Left lung (tissue), 14 donors: Measurements from ENCODE around the gene GALNT15. TPM values are rescaled to one million over a fixed set of nuclear protein-coding genes. Genes with fewer than 3 reads are reported as not detected.
A peak's percentile ranks its signal among the peaks of the same experiment; 100 is the strongest.

Experiments used
- ATAC-seq: fragments of 200-7000 bp; cut with Tn5 transposase; one replicate; pipeline ENCODE4 v1.9.1; 2020; ENCODE audit warnings: moderate library complexity
- DNase-seq, 4 donors: peaks; one replicate each; pipeline ENCODE4 v3.0.0-alpha.2; 2013 to 2020
- H3K27ac ChIP-seq, 2 donors: fragments of 200-600 bp; sonication (generic) in 1 of 2; one replicate each; pipeline versions ENCODE4 v1.5.0 to v1.8.0; 2020 to 2021
- H3K27me3 ChIP-seq, 2 donors: fragments of 200-600 bp; sonication (generic) in 1 of 2; one replicate each; pipeline versions ENCODE4 v1.5.0 to v1.8.0; 2020 to 2021
- H3K36me3 ChIP-seq, 2 donors: fragments of 200-600 bp; sonication (generic) in 1 of 2; one replicate each; pipeline versions ENCODE4 v1.5.0 to v1.8.0; 2020 to 2021
- H3K4me1 ChIP-seq, 2 donors: fragments of 200-600 bp; one replicate each; pipeline ENCODE4 v1.8.0; 2021
- H3K4me3 ChIP-seq, 2 donors: fragments of 200-600 bp; sonication (generic) in 1 of 2; one replicate each; pipeline versions ENCODE4 v1.5.0 to v1.8.0; 2020 to 2021; ENCODE audit warnings: mild to moderate bottlenecking in 1 of 2
- H3K9me3 ChIP-seq, 2 donors: fragments of 200-600 bp; sonication (generic) in 1 of 2; one replicate each; pipeline versions ENCODE4 v1.5.0 to v1.8.0; 2020 to 2021
- CTCF ChIP-seq, 2 donors: fragments of 200-600 bp; sonication (generic) in 1 of 2; IDR thresholded peaks; one replicate each; pipeline versions ENCODE4 v1.5.0 to v1.8.0; 2021; ENCODE audit warnings: antibody characterized with exemption in 2 of 2
- intact Hi-C, 2 donors: fragments of 100-400 bp; cut with DNase I; formaldehyde crosslinking; loops; one replicate each; pipeline versions ENCODE4 v1.11.2 to v1.14.2; 2022
- long read RNA-seq, 12 donors: library from polyadenylated mRNA in 2 of 12; unstranded in 2 of 12; transcript quantifications; one replicate each; pipeline ENCODE4 v2.0.0 and lab custom pipeline, GENCODE V29; 2019 to 2026
- polyA plus RNA-seq, 6 donors: library from polyadenylated mRNA; unstranded; fragments of 120-200 nt; gene quantifications; one replicate each; pipeline ENCODE4 v1.2.1, GENCODE V29; 2013; ENCODE audit not compliant: insufficient read length in 6 of 6
- total RNA-seq, 2 donors: library from RNA; stranded (reverse); fragmentation: NEBNext Ultra II Directional; extraction: Animal tissue kit (Norgen Biotek cat#: 25700); gene quantifications; one replicate each; pipeline ENCODE4 v1.2.1, GENCODE V29; 2021
- donor health status: DM: no; HTN: yes; CAD: no.
- donor health status: DM: no; HTN: no; CAD: no.

GALNT15 gene
- total RNA-seq, result 1 to 10 TPM; 2.2 to 4.5 TPM
- polyA plus RNA-seq, result 1 to 10 TPM in 5 of 6 donors, under 1 TPM in 1; 0.98 to 2.1 (median 1.4) TPM
- long read RNA-seq, donor 1, result 0 reads
- long read RNA-seq, donor 2, result 0 reads
- long read RNA-seq, donor 3, result 0 reads
- long read RNA-seq, donor 4, partial matches to known transcripts, result 0 of 1 reads
- long read RNA-seq, donor 4, other reads (novel, unspliced or antisense), result 1 of 1 reads
- long read RNA-seq, donor 5, result 0 reads
- long read RNA-seq, donor 6, result 0 reads
- long read RNA-seq, donor 7, result 0 reads
- long read RNA-seq, donor 8, result 0 reads
- long read RNA-seq, donor 9, result 0 reads
- long read RNA-seq, donor 10, result 0 reads
- long read RNA-seq, donor 11, result 0 reads
- long read RNA-seq, donor 12, result 0 reads

DNA sequence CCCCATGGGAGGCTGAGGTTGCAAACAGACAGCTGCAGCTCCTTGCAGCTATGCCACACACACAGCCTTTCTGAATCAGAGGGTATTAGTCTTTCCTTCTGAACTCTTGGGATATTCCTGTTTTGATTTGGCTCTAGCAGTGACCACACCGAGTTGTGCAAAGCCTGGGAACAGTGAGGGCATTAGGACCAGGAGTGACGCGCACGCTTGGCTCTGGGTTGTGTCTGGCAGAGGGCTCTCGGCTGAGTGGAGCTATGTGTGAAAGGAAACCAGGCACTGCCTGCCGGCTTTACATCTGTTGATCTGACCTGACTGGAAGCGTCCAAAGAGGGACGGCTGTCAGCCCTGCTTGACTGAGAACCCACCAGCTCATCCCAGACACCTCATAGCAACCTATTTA, at the start of gene GALNT15:
TSS of gene GALNT15 (plus strand) at position 292 of the 400 bp plus-strand sequence. CDS start 472 bp downstream, outside the sequence.
- no peak for TF ChIP-seq CTCF (IDR thresholded peaks at IDR 0.05)
- H3K4me3 ChIP-seq, result peak within 1 kb of the TSS in 1 of 2 donors; percentile 2
- DNase-seq (peak; percentile 72 to 87 (median 79)), ATAC-seq (peak; percentile 73)
- intact Hi-C loops, result no loop called here
- H3K27ac ChIP-seq, result peak within 1 kb of the TSS; percentile 4 to 60
- peaks cover 0 to 3% of the 10 kb centered on the region in 2 donors for H3K9me3 ChIP-seq
- peaks cover 3 to 6% of the 10 kb centered on the region in 2 donors for H3K4me1 ChIP-seq
- no peaks in the 10 kb centered on the region for H3K36me3 ChIP-seq
- H3K27me3 ChIP-seq, result peaks cover 0 to 3% of the 10 kb centered on the region in 2 donors

DNA sequence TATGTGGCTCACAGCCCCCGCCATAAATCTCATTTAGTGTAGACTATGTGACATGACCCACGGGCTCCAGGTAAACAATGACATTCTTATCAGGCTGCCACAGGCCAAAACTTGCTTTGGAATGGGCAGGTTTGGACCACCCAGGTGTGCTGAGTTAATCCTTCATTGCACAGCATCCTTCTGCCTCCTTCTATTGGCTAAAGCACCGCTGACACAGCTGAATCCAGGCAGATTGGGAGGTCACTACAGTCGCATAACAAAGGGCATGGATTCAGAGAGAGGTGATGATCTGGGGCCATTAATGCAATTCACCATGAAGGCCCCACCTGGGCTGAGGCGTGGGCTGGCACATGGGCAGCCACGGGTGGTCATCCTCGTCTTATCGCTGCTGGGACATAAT, 47.8 kb upstream of the GALNT15 start:
- Histone ChIP-seq H3K36me3 (no peaks in the 10 kb centered on the region), H3K9me3 (no peaks in the 10 kb centered on the region), H3K27ac (no peak overlapping the region), H3K27me3 (no peaks in the 10 kb centered on the region), H3K4me1 (no peaks in the 10 kb centered on the region), H3K4me3 (no peak overlapping the region)
- TF ChIP-seq CTCF (IDR thresholded peaks at IDR 0.05), result no peak
- intact Hi-C loops, result no loop called here
- no peak for DNase-seq
- ATAC-seq, result no peak

DNA sequence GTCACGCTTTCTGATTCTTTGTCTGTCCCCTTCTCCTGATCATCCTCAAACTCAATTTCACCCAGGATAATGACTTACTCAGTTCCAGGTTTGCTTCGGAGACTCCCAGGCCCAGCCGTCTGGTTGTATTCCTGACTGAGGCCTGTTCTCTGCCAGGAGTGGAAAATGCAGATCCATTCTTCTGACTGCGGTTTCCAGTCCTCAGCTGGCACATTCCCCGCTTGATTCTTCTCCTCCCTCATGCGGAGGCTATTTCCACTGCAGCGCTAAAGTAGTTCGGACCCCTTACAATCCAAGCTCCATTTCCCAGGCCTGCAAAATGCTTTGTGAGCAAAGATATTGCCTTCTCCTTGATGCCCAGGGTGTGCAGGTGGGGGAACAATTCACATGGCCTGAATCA, 47.2 kb upstream of the GALNT15 start:
- intact Hi-C loops, result no loop called here
- Histone ChIP-seq H3K27ac (no peak overlapping the region), H3K4me3 (no peak overlapping the region), H3K4me1 (no peaks in the 10 kb centered on the region), H3K36me3 (no peaks in the 10 kb centered on the region), H3K9me3 (no peaks in the 10 kb centered on the region), H3K27me3 (no peaks in the 10 kb centered on the region)
- DNase-seq (no peak), ATAC-seq (no peak)
- no peak for TF ChIP-seq CTCF (IDR thresholded peaks at IDR 0.05)

- Histone ChIP-seq H3K27ac (no peak overlapping the region), H3K9me3 (no peaks in the 10 kb centered on the region), H3K4me3 (no peak overlapping the region), H3K27me3 (no peaks in the 10 kb centered on the region), H3K36me3 (no peaks in the 10 kb centered on the region), H3K4me1 (no peaks in the 10 kb centered on the region)
- intact Hi-C loops, result no loop called here
- ATAC-seq (no peak), DNase-seq (no peak)
- TF ChIP-seq CTCF (IDR thresholded peaks at IDR 0.05), result no peak
Observed at GRCh38 chr3:16130066-16130465, 44.4 kb upstream of the GALNT15 start.

- ATAC-seq, result no peak
- Histone ChIP-seq H3K27ac (no peak overlapping the region), H3K36me3 (no peaks in the 10 kb centered on the region), H3K4me3 (no peak overlapping the region), H3K9me3 (no peaks in the 10 kb centered on the region), H3K27me3 (no peaks in the 10 kb centered on the region), H3K4me1 (no peaks in the 10 kb centered on the region)
- intact Hi-C loops, result no loop called here
- DNase-seq, result no peak
- no peak for TF ChIP-seq CTCF (IDR thresholded peaks at IDR 0.05)
Observed at GRCh38 chr3:16132190-16132589, 42.3 kb upstream of the GALNT15 start.
